ENCODE data around the gene GPR39. TPM values are rescaled to one million over a fixed set of nuclear protein-coding genes. Genes with fewer than 3 reads are reported as not detected.

GPR39 gene
- total RNA-seq, 1 donor = 3.6 TPM

DNA sequence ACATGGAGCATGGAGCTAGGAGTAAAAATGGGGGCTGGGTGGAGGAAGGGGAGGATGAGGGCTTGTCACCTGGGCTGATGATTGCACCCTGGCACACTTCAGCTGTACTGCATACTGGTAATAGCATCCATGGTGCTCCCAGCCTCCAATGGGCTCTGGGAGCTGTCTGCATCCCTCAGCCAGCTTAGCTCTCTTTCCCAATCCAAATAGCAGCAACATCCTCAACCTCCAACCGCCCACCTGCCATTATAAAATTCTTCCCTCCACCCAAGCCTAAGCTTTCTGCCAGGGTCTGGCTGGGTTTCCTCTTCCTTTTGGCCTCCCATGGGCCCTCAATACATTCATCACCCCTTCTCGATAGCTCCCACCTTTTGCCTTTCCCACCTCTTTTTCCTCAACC, 143.3 kb downstream of the GPR39 start:
- no peaks in the 10 kb centered on the region for H3K79me2 ChIP-seq (ENCODE audit: insufficient read depth, low read length)
- H3K4me3 ChIP-seq (ENCODE audit: insufficient read depth, low read length) = no peak overlapping the region
- no peak overlapping the region for H3K4me2 ChIP-seq (ENCODE audit: insufficient read depth, low read length)
- H3K27me3 ChIP-seq (ENCODE audit: insufficient read depth, low read length) = no peaks in the 10 kb centered on the region
- H3K36me3 ChIP-seq (ENCODE audit: insufficient read depth, low read length) = no peaks in the 10 kb centered on the region
- TF ChIP-seq, protein P1, sequence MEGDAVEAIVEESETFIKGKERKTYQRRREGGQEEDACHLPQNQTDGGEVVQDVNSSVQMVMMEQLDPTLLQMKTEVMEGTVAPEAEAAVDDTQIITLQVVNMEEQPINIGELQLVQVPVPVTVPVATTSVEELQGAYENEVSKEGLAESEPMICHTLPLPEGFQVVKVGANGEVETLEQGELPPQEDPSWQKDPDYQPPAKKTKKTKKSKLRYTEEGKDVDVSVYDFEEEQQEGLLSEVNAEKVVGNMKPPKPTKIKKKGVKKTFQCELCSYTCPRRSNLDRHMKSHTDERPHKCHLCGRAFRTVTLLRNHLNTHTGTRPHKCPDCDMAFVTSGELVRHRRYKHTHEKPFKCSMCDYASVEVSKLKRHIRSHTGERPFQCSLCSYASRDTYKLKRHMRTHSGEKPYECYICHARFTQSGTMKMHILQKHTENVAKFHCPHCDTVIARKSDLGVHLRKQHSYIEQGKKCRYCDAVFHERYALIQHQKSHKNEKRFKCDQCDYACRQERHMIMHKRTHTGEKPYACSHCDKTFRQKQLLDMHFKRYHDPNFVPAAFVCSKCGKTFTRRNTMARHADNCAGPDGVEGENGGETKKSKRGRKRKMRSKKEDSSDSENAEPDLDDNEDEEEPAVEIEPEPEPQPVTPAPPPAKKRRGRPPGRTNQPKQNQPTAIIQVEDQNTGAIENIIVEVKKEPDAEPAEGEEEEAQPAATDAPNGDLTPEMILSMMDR (IDR thresholded peaks at IDR 0.05; ENCODE audit: extremely low read depth, low read depth, low read length) = no peak
- no peak overlapping the region for H2AFZ ChIP-seq (ENCODE audit: low read length)
- H3K9me3 ChIP-seq (ENCODE audit: low read depth, low read length) = no peaks in the 10 kb centered on the region
- H4K20me1 ChIP-seq (ENCODE audit: insufficient read depth, low read length) = no peaks in the 10 kb centered on the region
- peak; percentile 36 for DNase-seq (ENCODE audit: insufficient read length, low spot score, missing footprints)
- H3K4me1 ChIP-seq (ENCODE audit: insufficient read depth, low read length) = no peaks in the 10 kb centered on the region
- no peak overlapping the region for H3K27ac ChIP-seq (ENCODE audit: low read depth, low read length)

DNA sequence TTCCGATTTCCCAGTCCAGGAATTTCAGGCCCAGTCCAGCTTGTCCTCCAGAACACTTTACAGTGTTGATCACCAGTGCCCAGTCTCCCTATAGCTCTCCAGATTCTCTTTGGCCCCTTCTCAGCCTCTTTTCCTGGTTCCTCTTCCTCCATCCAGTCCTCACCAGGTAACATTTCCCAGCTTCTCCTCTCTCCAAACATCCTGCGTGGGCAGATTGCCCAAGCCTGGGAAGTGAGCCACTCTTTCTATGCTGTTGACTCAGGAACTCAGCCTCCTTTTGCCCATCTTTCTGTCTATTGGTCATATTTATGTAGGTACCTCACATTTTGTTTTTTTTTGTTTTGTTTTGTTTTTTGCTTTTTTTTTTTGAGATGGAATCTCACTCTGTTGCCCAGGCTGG, 144.0 kb downstream of the GPR39 start:
- TF ChIP-seq, protein P1 (IDR thresholded peaks at IDR 0.05; ENCODE audit: extremely low read depth, low read depth, low read length) = no peak
- Histone ChIP-seq H3K36me3 (ENCODE audit: insufficient read depth, low read length) (no peaks in the 10 kb centered on the region), H3K27ac (ENCODE audit: low read depth, low read length) (no peak overlapping the region), H4K20me1 (ENCODE audit: insufficient read depth, low read length) (no peaks in the 10 kb centered on the region), H3K4me3 (ENCODE audit: insufficient read depth, low read length) (no peak overlapping the region), H3K79me2 (ENCODE audit: insufficient read depth, low read length) (no peaks in the 10 kb centered on the region), H3K4me1 (ENCODE audit: insufficient read depth, low read length) (no peaks in the 10 kb centered on the region), H3K9me3 (ENCODE audit: low read depth, low read length) (no peaks in the 10 kb centered on the region), H3K4me2 (ENCODE audit: insufficient read depth, low read length) (no peak overlapping the region), H3K27me3 (ENCODE audit: insufficient read depth, low read length) (no peaks in the 10 kb centered on the region), H2AFZ (ENCODE audit: low read length) (no peak overlapping the region)
- peak; percentile 25 for DNase-seq (ENCODE audit: insufficient read length, low spot score, missing footprints)

DNA sequence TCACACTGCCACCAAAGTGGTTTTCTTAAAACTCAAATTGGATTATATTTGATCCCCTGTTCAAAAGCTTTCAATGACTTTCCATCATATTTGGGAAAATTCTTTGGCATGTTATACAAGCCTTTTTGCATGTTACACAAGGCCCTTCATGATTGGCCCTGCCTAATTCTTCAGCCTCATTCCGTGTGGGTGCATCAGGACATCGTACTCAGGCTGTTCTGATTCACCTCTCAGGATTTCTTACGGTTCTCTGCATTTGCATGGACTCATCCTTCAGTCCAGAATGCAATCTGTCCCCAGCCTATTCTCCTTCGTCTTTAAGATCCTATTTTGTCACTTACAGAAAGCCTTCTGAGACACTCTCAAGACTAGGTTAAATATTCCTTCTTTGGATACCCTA, 145.6 kb downstream of the GPR39 start:
- Histone ChIP-seq H3K27ac (ENCODE audit: low read depth, low read length) (no peak overlapping the region), H3K79me2 (ENCODE audit: insufficient read depth, low read length) (no peaks in the 10 kb centered on the region), H3K9me3 (ENCODE audit: low read depth, low read length) (no peaks in the 10 kb centered on the region), H3K4me2 (ENCODE audit: insufficient read depth, low read length) (no peak overlapping the region), H2AFZ (ENCODE audit: low read length) (no peak overlapping the region), H3K4me1 (ENCODE audit: insufficient read depth, low read length) (no peaks in the 10 kb centered on the region), H3K36me3 (ENCODE audit: insufficient read depth, low read length) (no peaks in the 10 kb centered on the region), H3K27me3 (ENCODE audit: insufficient read depth, low read length) (no peaks in the 10 kb centered on the region), H3K4me3 (ENCODE audit: insufficient read depth, low read length) (no peak overlapping the region), H4K20me1 (ENCODE audit: insufficient read depth, low read length) (no peaks in the 10 kb centered on the region)
- DNase-seq (ENCODE audit: insufficient read length, low spot score, missing footprints) = peak; percentile 50
- TF ChIP-seq, protein P1 (IDR thresholded peaks at IDR 0.05; ENCODE audit: extremely low read depth, low read depth, low read length) = no peak

DNA sequence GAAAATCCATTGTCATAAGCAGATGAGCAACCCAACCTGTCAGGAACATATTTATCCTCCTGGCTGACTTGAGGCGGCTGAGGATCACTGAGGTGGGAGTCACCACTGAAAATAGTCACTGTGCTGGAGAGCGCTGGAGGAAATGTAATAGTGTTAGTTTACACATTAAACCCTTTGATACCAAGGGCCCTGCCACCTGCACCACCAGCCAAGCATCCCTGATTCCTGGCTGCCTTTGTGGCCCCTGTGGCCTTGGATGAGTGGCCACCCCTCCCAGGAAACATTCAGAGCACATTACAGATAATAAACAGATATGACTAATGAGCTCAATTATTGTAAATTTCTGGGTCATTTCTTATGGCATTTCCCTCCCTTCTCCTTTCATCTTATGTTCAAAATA, 147.5 kb downstream of the GPR39 start:
- no peak for DNase-seq (ENCODE audit: insufficient read length, low spot score, missing footprints)
- no peaks in the 10 kb centered on the region for H4K20me1 ChIP-seq (ENCODE audit: insufficient read depth, low read length)
- no peaks in the 10 kb centered on the region for H3K9me3 ChIP-seq (ENCODE audit: low read depth, low read length)
- H3K4me2 ChIP-seq (ENCODE audit: insufficient read depth, low read length) = no peak overlapping the region
- H3K4me3 ChIP-seq (ENCODE audit: insufficient read depth, low read length) = no peak overlapping the region
- TF ChIP-seq, protein P1 (IDR thresholded peaks at IDR 0.05; ENCODE audit: extremely low read depth, low read depth, low read length) = no peak
- no peak overlapping the region for H2AFZ ChIP-seq (ENCODE audit: low read length)
- H3K27me3 ChIP-seq (ENCODE audit: insufficient read depth, low read length) = no peaks in the 10 kb centered on the region
- no peak overlapping the region for H3K27ac ChIP-seq (ENCODE audit: low read depth, low read length)
- H3K4me1 ChIP-seq (ENCODE audit: insufficient read depth, low read length) = no peaks in the 10 kb centered on the region
- H3K79me2 ChIP-seq (ENCODE audit: insufficient read depth, low read length) = no peaks in the 10 kb centered on the region
- H3K36me3 ChIP-seq (ENCODE audit: insufficient read depth, low read length) = no peaks in the 10 kb centered on the region
